HG02938 (cell line): Measurements from ENCODE around the gene NELFB.

ENCODE experiments used
- ATAC-seq: cut with Tn5 transposase; IDR thresholded peaks from one replicate; pipeline ENCODE4 v1.9.1; 2021; ENCODE audit warnings: mild to moderate bottlenecking, moderate library complexity; ENCODE audit not compliant: unreplicated experiment

NELFB gene

DNA sequence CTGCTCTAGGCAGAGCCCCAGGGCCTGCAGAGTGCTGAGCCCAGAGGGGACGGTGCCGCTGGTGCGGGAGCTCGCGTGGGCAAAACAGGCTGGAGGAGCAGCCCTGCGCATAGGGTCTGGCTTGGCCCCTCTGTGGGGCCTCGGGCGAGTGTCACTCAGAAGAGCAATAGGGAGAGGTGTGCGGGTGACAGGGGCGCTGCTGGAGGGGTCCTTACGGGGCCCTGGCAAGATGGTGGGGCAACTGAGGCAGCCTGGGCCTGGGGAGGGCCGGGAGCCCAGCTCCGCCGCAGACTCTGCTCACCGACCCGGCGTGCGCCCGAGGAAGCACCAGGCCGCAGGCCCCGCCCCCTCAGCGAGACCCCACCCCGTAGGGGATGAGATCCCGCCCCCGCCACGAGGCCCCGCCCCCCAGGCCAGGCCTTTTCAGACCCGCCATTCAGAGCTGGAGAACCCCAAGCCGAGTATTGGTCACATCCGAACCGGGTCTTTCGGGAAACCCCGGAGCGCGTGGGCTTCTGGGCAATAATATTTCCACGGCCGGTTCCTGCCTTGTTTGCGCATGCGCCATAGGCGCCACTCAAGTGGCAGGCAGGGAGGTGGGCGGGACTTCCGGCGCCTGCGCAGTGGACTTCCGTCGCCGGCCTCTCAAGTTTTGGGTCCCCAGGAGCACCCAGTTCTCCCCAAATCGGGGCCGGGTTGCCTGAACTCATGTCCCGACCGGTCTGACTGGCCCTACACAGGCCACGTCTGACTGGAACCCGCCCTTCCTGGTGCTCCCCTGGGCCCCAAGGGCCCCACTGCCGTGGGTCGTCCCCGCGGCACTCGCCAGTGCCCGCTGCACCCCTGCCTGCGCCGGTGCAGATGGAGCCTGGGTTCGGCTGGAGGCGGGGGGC lies 31.8 kb upstream of the NELFB start:
- peak; percentile 74 for ATAC-seq

DNA sequence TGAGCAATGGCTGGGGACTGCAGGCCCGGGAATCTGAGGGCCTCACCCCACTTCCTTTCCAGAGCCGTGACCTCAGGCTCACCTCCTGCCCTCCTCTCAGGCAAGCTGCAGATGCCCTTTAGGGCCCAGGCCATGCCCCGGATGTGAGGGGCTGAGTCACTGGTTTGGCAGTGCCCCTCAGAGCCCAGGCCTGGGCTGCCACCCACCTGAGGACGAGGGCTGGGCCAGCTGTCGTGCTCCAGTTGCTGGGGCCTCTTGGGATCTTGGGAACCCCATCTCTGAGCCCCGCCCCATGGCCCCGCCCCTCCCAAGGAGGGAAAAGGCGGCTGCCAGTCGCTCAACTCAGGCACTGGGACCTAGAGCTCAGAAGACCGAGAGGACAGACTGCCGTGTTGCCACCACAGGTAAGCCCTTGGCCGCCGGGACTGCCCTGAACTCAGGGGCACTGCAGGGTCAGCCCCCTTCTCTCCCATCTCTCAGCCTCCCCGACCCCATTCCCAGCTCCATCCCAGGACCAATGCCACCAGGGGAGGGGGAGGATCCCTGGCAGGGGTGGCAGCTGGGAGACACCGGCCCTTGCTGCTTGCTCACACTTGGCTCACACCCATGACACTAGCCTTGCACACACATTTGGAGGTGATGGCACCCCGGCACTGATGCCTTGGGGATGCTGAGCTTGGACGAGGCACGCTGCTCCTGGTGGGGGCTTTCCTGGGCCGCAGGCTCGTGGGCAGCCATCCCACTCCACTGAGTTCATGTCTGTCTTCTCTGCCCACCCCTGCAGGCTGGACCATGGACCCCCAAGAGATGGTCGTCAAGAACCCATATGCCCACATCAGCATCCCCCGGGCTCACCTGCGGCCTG lies 30.1 kb upstream of the NELFB start, which contains the start of gene CYSRT1:
CYSRT1 (plus strand) TSS at position 345 of the 865 bp plus-strand sequence; CDS start at position 793, 448 bp downstream.
- ATAC-seq = no peak

DNA sequence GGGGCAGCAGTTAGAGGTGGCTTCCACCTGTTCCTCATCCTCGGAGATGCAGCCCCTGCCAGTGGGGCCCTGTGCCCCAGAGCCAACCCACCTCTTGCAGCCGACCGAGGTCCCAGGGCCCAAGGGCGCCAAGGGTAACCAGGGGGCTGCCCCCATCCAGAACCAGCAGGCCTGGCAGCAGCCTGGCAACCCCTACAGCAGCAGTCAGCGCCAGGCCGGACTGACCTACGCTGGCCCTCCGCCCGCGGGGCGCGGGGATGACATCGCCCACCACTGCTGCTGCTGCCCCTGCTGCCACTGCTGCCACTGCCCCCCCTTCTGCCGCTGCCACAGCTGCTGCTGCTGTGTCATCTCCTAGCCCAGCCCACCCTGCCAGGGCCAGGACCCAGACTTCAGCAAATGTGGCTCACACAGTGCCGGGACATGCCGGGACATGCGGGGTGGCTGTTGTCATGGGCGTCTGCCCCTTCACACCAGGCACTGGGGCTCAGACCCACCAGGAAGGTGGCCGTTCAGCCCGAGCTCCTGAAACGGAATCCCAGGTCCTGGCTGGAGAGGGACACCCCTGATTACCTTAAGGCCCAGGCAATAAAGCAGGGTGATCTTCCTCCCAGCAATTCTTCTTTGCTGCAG lies 29.3 kb upstream of the NELFB start:
- no peak for ATAC-seq

DNA sequence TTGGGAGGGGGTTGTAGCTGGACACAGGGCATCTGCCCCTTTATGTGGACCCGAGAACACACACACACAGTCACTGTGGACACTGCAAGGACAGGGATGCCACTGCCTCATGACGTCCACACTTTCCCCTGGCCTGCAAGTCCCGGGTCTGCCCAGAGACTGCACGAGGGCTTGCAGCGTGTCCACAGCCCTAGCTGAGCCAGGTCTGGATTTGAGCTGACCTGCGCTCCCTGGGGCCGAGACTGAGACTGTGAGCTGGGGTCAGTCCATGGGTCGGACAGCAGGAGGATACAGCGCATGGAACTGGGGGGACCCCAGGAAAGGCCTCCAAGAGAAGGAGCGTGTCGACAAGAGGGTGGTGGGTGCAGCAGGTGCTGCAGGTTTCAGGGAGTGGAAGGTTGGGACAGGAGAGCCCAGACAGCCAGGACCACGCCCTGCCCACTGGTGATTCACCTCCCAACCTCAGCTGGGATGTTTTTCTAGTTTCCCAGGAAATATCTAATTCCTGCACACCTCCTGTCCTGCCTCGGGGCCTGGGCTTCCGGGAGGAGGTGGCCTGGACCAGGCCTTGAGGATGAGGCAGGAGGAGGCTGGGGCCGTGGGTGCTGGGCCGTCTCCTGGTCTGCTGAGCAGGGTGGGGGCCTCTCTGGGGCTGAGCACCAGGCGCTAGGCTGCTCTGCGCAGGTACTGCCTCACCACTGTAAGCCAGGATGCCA lies 28.6 kb upstream of the NELFB start:
- ATAC-seq = no peak

DNA sequence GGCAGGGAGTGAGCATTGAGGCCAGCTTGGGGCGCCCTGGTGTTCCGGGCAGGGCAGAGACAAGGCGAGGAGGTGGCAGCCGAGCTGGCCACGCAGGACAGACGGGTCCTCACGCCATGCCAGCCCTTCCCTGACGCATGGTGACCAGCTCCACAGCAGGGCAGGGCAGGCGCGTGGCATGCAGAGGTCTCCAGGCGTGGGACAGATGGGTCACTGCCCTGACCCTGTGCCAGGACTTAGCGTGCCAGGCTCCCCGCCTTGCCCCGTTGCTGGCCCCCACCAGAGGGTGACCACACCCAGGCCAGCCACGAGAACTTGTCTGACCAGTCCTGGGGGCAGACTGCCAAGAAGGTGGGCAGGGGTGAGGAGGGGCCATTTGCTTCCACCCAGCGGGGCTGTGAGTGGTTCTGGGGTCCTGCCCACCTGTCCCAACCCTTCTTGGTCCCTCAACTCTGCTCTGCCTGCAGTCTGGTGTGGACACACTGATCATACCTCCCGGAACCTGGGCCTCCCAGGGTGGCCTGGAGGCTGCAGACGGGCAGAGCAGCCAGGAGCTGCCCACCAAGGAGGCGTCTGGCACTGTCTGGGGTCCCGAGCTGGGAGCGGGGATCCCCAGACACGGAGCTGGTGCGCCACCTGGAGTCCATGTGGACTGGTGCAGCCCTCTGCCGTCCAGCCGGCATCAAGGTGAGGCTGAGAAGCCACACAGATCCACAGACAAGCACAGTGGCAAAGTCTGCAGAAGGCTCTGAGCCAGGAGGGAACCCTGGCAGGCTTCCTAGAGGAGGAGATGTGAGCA lies 27.9 kb upstream of the NELFB start, which contains the start of gene RNF224:
RNF224 (plus strand) TSS at position 449 of the 799 bp plus-strand sequence. CDS start 834 bp downstream, outside the sequence.
- no peak for ATAC-seq

DNA sequence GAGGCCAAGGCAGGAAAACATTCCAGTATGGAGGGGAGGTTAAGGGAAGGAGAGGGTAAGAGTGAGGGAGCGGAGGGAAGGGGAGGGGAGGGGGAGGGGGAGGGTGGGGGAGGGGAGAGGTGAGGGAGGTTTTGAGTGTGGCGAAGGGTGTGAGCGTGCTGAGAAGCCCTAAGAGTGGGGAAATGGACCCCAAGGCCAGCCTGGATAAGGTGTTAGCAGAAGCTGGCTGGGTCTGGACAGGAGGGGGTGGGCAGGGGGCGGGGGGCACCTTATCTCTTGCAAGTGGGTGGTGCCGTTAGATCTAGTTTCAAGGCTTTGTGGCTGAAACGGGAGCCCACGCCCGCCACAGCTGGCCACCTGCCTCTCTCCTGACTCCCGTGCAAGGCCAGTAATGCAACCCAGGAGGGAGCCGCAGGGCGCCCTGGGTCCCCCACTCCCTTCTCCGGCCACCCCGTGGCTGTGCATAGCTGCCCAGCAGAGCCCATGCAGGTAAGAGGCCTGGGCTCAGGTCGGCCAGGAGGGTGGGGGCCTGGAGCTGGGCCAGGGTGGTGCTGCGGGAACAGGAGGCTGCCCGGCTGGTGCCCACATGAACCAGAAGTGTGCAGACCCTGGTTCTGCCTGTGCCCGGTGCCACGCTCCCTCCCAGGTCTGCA lies 27.1 kb upstream of the NELFB start:
- ATAC-seq = no peak

DNA sequence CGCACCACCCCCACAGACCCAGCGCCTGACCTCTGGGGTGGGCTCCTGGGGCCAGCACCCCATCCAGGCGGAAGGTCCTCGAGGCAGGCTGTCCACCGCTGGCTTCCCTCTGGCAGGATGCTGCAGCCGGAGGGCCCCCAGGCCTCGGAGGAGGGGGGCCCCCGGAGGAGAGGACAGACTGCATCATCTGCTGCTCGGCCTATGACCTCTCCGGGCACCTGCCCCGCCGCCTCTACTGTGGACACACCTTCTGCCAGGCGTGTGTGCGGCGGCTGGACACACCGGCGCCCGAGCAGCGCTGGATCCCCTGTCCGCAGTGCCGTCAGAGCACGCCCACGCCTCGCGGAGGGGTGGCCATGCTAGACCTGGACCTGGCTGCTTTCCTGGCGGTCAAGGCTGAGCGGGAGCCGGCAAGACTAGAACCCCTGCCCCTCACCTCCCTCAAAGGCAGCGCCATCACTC lies 26.6 kb upstream of the NELFB start:
- ATAC-seq = no peak

DNA sequence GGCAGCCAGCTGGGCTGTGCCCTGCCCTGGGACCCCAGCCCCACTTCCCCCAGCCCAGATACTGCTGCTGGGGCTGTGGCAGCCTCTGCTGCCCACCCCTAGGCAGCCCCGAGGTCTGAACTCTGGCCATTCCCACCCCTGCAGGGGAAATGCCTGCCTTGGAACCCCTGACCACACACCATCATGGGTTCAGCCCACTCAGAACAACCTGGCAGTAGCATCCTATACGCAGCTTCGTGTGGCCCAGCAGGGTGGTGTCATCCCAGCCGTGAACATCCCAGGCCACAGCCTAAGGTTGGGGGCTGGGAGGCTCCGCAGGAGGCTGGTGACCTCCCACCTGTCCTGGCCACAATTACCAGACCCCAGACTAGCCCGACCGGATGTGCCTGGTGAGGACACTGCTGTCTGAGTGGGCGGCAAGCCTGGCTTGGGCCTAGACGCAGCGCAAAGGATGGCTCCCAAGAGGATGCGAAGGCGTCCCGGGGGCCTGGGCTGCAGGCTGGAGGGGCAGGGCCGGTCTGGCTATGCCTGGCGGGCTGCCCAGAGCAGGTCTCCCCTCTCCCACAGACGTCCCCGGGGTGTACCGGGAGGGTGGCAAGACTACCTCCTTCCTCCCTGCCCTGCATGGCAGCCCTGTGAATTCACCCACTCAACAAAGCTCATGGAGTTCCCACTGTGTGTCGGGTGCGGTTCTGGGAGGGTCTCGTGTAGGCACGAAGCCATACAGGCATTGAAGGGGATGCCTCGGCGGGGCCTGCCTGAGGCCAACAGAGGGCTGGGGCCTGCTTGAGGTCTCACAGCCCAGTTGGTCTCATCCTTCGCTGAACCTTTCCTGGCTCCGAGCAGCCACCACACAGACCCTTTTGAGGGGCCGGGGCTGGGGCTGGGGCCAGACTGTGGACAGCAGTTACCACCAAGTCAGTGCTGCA lies 25.9 kb upstream of the NELFB start:
- ATAC-seq = no peak

DNA sequence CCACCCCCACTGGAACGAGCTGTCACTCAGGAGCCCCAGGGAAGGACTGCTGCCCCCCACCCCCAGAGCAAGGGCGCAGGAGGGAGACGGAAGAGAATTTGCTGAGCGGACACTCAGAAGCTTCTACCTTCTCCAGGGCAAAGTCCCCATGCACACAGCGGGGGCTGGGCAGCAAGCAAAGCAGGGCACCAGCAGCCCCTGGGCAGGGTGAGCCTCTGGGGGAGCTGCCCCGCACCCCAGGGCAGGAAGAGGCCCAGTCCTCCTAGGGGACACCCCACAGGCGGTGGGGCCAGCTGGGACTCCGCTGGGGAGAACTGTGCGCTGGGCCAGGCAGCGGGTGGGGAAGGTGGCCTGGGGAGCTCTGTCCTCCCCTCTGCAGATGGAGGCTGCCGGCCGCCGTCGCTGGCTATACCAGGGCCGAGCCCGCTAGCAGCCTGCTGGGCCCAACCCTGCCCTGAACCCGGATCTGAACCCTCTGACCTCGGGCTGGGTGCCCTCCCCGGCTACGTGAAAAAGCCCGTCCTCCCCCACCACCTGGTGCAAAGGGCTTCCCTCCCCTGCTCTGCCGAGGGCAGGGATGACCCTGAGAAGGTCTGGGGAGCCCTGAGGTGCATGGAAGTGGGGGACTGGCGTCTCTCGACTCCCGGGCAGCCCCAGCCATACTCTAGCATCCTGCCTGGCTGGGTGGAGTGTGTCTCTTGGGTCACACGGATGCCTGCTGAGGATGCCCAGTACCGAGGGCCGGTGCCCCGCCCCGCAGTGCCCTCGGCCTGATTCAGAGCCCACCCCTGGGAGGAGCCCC lies 25.0 kb upstream of the NELFB start:
- ATAC-seq = no peak

DNA sequence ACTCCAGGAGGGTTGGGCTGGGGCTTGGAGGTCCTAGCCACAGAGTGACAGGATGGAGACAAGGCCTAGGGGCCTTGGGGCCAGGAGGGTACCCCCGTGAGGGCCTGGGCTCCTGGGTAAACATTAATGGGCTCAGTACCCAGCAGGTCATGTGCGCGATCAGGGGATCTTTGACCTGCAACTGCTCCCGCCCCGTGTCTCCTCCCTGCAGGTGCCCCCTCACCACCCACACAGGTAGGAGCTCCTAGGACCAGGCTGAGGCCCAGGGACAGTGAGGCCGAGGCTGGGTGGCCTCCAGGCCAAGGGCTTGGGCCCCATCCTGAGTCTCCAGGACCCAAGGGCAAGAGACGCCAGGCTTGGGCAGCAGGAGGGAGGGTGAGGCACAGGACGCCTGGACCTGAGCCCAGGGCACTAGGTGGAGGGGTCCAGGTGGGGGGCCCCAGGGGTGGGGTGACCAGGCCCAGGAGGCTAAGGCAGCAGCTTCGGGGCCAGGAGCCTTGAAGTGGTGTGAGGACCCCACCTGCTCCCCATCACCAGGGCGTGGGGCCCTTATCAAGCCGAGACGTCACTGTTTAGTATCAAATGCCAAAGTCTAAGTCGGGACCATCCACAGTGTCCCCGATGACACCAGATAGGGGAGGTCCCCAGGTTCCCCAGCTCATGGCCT lies 24.3 kb upstream of the NELFB start, which contains the start of gene SLC34A3:
SLC34A3 (plus strand) TSS at position 197 of the 667 bp plus-strand sequence. CDS start 802 bp downstream, outside the sequence.
- ATAC-seq = no peak

DNA sequence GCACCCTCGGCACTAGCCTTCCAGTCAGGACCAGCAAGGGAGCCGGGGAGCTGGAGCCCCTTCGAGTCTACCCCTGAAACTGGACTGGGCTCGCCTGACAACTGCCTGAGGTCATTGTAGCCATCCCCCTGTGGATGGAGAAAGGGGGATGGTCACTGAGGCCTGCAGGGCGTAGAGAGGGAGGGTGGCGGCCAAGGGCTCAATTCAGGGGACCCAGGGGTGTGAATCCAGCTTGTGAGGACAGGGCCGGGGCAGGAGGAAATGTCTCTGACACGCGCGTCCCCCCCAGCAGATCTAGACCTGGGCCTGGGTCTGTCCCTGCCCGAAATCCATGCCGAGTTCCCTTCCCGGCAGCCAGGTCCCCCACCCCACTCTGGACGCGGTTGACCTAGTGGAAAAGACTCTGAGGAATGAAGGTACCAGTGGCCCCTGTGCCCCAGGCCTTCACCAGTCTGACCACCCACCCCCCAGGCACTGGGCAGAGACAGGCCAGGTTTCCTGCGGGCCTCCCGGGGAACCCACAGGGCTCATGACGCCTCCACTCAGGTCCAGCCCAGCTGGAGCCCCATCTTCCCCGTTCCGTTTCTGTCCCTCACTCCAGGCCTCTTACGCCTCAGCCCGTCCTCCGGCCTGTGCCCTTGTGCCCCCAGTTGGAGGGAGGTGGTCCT lies 23.6 kb upstream of the NELFB start:
- ATAC-seq = no peak

DNA sequence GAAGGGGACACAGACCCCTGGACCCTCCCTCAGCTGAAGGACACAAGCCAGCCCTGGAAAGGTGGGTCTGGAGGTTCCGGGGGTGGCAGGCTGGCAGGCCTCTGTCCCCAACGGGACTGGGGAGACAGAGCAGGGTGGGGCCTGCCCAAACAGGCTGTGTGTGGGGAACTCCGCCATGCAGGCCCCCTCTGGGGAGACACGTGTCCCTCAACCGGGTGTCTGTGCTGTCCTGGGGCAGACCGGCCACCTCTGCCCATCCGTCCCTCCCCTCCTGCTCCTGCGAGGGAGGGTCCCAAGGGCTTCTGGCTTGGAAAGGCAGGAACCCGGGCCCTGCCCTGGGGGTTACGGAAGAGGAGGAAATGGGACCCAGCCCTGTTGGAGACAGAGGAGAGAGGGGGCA lies 23.0 kb upstream of the NELFB start:
- ATAC-seq = no peak

DNA sequence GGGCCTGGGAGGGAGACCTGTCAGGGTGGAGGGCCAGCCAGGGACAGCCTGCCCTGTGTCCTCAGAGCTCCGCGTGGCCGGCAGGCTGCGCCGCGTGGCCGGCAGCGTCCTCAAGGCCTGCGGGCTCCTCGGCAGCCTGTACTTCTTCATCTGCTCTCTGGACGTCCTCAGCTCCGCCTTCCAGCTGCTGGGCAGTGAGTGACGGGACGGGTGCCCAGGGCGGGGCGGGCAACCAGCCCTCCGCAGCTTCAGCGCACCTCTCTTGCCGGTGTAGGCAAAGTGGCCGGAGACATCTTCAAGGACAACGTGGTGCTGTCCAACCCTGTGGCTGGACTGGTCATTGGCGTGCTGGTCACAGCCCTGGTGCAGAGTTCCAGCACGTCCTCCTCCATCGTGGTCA lies 22.6 kb upstream of the NELFB start:
- ATAC-seq = no peak

DNA sequence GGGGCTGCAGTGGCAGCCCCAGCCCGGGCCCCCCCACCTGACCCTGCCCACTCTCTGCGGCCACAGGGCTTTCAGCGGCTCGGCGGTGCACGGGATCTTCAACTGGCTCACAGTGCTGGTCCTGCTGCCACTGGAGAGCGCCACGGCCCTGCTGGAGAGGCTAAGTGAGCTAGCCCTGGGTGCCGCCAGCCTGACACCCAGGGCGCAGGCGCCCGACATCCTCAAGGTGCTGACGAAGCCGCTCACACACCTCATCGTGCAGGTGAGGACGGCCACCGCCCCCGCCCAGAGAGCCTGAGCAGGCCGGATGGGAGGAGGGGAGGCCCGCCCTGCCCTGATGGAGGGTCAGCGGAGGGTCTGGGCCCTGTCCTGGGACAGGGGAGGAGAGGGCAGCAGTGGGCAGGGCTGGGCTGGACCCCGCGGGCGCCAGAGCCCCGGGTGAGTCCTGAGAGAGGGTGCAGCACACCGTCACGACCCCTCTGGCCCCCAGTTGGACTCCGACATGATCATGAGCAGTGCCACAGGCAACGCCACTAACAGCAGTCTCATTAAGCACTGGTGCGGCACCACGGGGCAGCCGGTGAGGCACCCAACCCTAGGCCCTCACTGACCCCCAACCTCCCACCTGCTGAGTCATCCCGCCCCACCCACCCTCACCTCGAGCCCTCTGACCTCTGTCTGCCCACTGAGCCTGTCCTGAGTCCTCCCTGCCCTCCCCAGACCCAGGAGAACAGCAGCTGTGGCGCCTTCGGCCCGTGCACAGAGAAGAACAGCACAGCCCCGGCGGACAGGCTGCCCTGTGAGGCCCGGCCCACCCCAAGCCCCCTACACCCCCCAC lies 21.8 kb upstream of the NELFB start:
- no peak for ATAC-seq

DNA sequence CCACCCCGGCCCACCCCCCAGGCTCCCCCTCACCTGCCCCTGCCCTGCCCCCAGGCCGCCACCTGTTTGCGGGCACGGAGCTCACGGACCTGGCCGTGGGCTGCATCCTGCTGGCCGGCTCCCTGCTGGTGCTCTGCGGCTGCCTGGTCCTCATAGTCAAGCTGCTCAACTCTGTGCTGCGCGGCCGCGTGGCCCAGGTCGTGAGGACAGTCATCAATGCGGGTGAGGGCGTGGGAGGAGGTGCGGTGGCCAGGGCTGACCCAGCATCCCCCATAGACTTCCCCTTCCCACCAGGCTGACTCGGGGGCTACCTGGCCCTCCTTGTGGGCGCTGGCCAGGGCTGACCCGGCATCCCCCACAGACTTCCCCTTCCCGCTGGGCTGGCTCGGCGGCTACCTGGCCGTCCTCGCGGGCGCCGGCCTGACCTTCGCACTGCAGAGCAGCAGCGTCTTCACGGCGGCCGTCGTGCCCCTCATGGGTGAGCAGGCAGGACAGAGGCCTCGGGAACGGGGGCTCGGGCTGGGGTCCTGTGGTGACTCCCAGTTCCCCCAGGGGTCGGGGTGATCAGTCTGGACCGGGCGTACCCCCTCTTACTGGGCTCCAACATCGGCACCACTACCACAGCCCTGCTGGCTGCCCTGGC lies 21.0 kb upstream of the NELFB start:
- ATAC-seq = no peak
